IPS DF 6.9 (cell line): ENCODE data around the gene NPR1.
A peak's percentile ranks its signal among the peaks of the same experiment; 100 is the strongest.
"Not testable (repeated sequence)": the region's sequence is repeated elsewhere in the genome, so short reads cannot be mapped to it uniquely, and the experiment has no call there.

Source experiments
- DNase-seq: peaks from one replicate; pipeline ENCODE4 v3.0.0-alpha.2; 2013; ENCODE audit warnings: low read depth, low spot score
- H3K27ac ChIP-seq: one replicate; pipeline ENCODE4 v1.5.1; 2013; ENCODE audit warnings: low read length, control low read depth
- H3K27me3 ChIP-seq: 2 replicates; pipeline ENCODE4 v1.6.1; 2013; ENCODE audit warnings: mild to moderate bottlenecking, low read length; ENCODE audit not compliant: control insufficient read depth, insufficient read depth
- H3K36me3 ChIP-seq: 2 replicates; pipeline ENCODE4 v1.6.1; 2013; ENCODE audit warnings: low read length; ENCODE audit not compliant: control insufficient read depth, insufficient read depth
- H3K4me1 ChIP-seq: 2 replicates; pipeline ENCODE4 v1.6.1; 2013; ENCODE audit warnings: low read length; ENCODE audit not compliant: control insufficient read depth, insufficient read depth
- H3K4me3 ChIP-seq: 2 replicates; pipeline ENCODE4 v1.5.1; 2013; ENCODE audit warnings: mild to moderate bottlenecking, low read length
- H3K9me3 ChIP-seq: 2 replicates; pipeline ENCODE4 v1.6.1; 2013; ENCODE audit warnings: low read length, inconsistent platforms; ENCODE audit not compliant: control insufficient read depth, insufficient read depth
- WGBS: extraction: QIAGEN DNeasy Blood & Tissue Kit; methylation state at CpG from one replicate; pipeline ENCODE4 v1.1.7; 2013; ENCODE audit warnings: mixed read lengths, missing lambda C conversion rate; ENCODE audit not compliant: insufficient read length, insufficient coverage; 5-methylcytosine and 5-hydroxymethylcytosine counted together

NPR1 gene

GRCh38 chr1:153724634-153725033 lies 46.1 kb downstream of the NPR1 start:
- H3K4me3 ChIP-seq, DNase-seq, H3K4me1 ChIP-seq, H3K27me3 ChIP-seq, H3K36me3 ChIP-seq, H3K27ac ChIP-seq, H3K9me3 ChIP-seq: not testable (repeated sequence)
- no CpG with 5 or more reads among the region's 4 CpGs for WGBS

- Histone ChIP-seq H3K4me3 (peak within 1 kb of the TSS; percentile 76), H3K4me1 (0 out of 2 replicates have a peak, but pooled peaks cover 2% of the 10 kb centered on the region), H3K27ac (no peak within 1 kb of the TSS), H3K36me3 (no peaks in the 10 kb centered on the region), H3K27me3 (no peaks in the 10 kb centered on the region), H3K9me3 (no peaks in the 10 kb centered on the region)
- no CpG with 5 or more reads among the region's 49 CpGs for WGBS
- DNase-seq = peak; percentile 100
Measured at GRCh38 chr1:153727463-153728304, 49.2 kb downstream of the NPR1 start, which contains the start of gene INTS3. Gene INTS3, plus strand, starts transcription at chr1:153728050. Its CDS starts 585 bp downstream, at chr1:153728635.

DNA sequence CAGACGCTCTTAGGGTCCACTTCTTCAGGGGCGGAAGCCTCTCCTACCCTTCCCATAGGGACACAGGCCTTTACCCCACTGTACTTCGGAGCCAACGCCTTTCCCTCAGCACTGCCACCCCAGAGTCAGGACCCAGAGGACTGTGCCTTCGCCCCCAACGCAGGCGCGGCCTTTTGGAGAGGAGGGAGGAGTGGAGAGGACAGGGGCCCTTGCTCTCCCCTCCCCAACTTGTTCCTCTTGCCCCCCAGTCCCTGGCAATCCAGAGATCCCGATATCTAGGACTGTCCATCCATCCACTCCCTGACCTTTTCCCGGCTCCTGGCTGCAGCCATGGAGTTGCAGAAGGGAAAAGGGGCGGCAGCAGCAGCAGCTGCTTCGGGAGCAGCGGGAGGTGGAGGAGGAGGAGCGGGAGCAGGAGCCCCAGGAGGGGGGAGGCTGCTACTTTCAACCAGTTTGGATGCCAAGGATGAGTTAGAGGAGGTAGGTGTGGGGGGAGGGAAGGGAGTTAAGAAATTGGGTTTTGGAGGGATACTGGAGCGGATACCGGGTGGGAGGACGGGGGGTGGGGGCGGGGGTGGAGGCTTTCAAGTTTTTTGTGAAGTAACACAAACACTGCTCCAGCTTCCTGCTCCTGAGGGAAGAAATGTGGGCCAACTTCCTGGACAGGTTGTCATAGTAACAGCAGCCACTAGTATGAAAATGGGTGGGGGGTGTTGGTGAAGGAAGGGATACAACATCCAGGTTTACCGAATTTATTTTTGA lies 50.0 kb downstream of the NPR1 start:
- no peaks in the 10 kb centered on the region for H3K27me3 ChIP-seq
- no peak overlapping the region for H3K27ac ChIP-seq
- DNase-seq = no peak
- peak overlapping the region; percentile 76 for H3K4me3 ChIP-seq
- H3K9me3 ChIP-seq = no peaks in the 10 kb centered on the region
- no CpG with 5 or more reads among the region's 19 CpGs for WGBS
- no peaks in the 10 kb centered on the region for H3K36me3 ChIP-seq
- 0 out of 2 replicates have a peak, but pooled peaks cover 2% of the 10 kb centered on the region for H3K4me1 ChIP-seq

DNA sequence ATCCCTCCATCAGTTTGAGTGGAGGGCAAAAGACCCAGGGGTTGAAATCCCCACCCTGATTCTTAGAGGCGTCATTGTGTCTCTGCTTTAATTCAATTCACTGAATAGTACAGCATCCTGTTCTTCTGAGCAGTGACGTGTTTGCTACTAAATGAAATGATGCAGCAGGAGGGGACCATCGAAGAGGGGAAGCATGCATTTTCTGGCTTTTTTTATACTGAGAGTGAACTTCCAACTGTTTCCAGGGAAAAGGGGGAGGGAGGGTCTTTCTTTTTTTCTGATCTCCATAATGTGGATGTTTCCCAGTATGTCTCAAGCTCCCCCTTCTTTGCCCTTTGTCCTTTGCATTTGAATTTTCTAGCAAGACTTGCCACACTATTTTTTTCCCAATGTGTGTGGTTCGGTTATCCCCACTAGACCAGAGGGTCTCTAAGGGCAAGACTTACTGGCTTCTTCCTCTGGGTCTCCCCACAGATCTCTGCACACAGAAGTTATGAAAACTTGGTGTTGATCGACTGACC lies 52.0 kb downstream of the NPR1 start:
- no peaks in the 10 kb centered on the region for H3K27me3 ChIP-seq
- no peak overlapping the region for H3K4me3 ChIP-seq
- H3K4me1 ChIP-seq = 0 out of 2 replicates have a peak, but pooled peaks cover 2% of the 10 kb centered on the region
- WGBS = no CpG with 5 or more reads among the region's 5 CpGs
- no peak overlapping the region for H3K27ac ChIP-seq
- H3K36me3 ChIP-seq = no peaks in the 10 kb centered on the region
- no peaks in the 10 kb centered on the region for H3K9me3 ChIP-seq
- no peak for DNase-seq

DNA sequence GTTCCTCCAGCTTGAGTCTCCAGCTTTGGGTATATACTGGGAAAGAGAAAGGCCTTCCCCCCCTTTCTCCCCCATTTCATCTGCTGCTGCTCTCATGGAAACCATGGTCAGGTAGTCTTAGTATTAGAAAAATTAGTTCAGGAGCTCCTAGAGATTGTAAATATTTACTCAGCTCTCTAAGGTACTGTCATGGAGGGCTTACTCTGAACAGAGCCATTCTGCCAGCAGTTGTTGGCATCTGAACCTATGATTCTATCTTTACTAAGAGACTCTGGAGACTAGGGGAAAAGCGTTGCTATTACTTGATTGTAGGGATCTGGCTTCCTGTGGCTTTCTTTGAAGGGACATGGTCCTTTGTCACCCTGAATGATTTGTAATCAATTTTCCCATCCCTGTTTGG lies 55.5 kb downstream of the NPR1 start:
- no peak overlapping the region for H3K27ac ChIP-seq
- no peaks in the 10 kb centered on the region for H3K36me3 ChIP-seq
- WGBS = no CpG with 5 or more reads among the region's 1 CpG
- H3K4me1 ChIP-seq = no peaks in the 10 kb centered on the region
- H3K27me3 ChIP-seq = no peaks in the 10 kb centered on the region
- DNase-seq = no peak
- H3K9me3 ChIP-seq = no peaks in the 10 kb centered on the region
- H3K4me3 ChIP-seq = no peak overlapping the region

GRCh38 chr1:153734396-153735089 lies 56.1 kb downstream of the NPR1 start:
- no peaks in the 10 kb centered on the region for H3K36me3 ChIP-seq

DNA sequence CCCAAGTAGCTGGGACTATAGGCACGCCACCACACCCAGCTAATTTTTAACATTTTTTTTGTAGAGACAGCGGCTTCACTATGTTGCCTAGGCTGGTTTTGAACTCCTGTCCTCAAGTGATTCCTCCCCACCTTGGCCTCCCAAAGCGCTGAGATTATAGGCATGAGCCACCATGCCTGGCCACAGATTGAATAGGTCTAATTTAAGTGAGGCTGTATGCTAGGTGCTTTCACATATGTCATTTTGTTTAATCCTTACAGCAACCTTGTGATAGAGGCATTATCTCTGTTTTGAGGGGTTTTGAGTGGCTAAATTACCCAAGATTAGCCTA lies 56.6 kb downstream of the NPR1 start:
- no peaks in the 10 kb centered on the region for H3K27me3 ChIP-seq
- H3K9me3 ChIP-seq = no peaks in the 10 kb centered on the region
- H3K27ac ChIP-seq = no peak overlapping the region
- H3K36me3 ChIP-seq = no peaks in the 10 kb centered on the region
- no CpG with 5 or more reads among the region's 3 CpGs for WGBS
- H3K4me3 ChIP-seq = no peak overlapping the region
- no peak for DNase-seq
- no peaks in the 10 kb centered on the region for H3K4me1 ChIP-seq

More at GRCh38 chr1:153734396-153735089, 56.1 kb downstream of the NPR1 start:
- H3K27me3 ChIP-seq = no peaks in the 10 kb centered on the region
- no peak overlapping the region for H3K27ac ChIP-seq
- WGBS = no CpG with 5 or more reads among the region's 3 CpGs
- no peak for DNase-seq
- H3K4me1 ChIP-seq = no peaks in the 10 kb centered on the region
- no peak overlapping the region for H3K4me3 ChIP-seq
- no peaks in the 10 kb centered on the region for H3K9me3 ChIP-seq

GRCh38 chr1:153741986-153742385 lies 63.5 kb downstream of the NPR1 start:
- Histone ChIP-seq H3K27me3 (no peaks in the 10 kb centered on the region), H3K4me3 (no peak overlapping the region), H3K4me1 (peaks cover 3% of the 10 kb centered on the region; the same call in 1 of the 2 replicates), H3K27ac (no peak overlapping the region), H3K36me3 (peaks cover 7% of the 10 kb centered on the region; the same call in 1 of the 2 replicates), H3K9me3 (no peaks in the 10 kb centered on the region)
- no CpG with 5 or more reads among the region's 2 CpGs for whole genome bisulfite sequencing
- no peak for DNase-seq

- Histone ChIP-seq H3K4me3 (no peak overlapping the region), H3K9me3 (no peaks in the 10 kb centered on the region), H3K4me1 (peaks cover 3% of the 10 kb centered on the region; the same call in 1 of the 2 replicates), H3K36me3 (peaks cover 7% of the 10 kb centered on the region; the same call in 1 of the 2 replicates), H3K27me3 (no peaks in the 10 kb centered on the region), H3K27ac (no peak overlapping the region)
- WGBS = no CpG with 5 or more reads among the region's 5 CpGs
- no peak for DNase-seq
Measured at GRCh38 chr1:153742411-153743142, 64.1 kb downstream of the NPR1 start.
